Endothelial cell of umbilical vein (primary cell): ENCODE measurements around the gene ANKDD1B. TPM values are rescaled to one million over a fixed set of nuclear protein-coding genes. Genes with fewer than 3 reads are reported as not detected.
A peak's percentile ranks its signal among the peaks of the same experiment; 100 is the strongest.

Source experiments
- BruUV-seq: library from RNA; stranded (reverse); fragments of 400-500 nt; replicated peaks from 2 replicates; lab custom pipeline; 2021; lab: Mats Ljungman, UMichigan
- CTCF ChIA-PET: fragments of 300-600, 350-600 bp; sonication (Branson Sonifier 250); formaldehyde crosslinking; loops from one replicate; lab custom pipeline; 2021; ENCODE audit warnings: antibody characterized with exemption, inconsistent platforms; lab: Charles Lee
- POLR2A ChIA-PET: fragments of 300-600, 350-600 bp; sonication (Branson Sonifier 250); formaldehyde crosslinking; loops from one replicate; lab custom pipeline; 2021; ENCODE audit warnings: antibody characterized with exemption, inconsistent platforms; lab: Charles Lee
- DNase-seq: peaks from one replicate; pipeline ENCODE4 v3.0.0-alpha.2; 2011; ENCODE audit warnings: low read depth, low spot score
- FAIRE-seq: peaks from 2 replicates; lab custom pipeline; 2011; peaks lifted over from hg19 to GRCh38; lab: Jason Lieb, UNC
- H2AFZ ChIP-seq: 2 replicates; pipeline ENCODE4 v1.6.0; 2012; ENCODE audit warnings: low read depth, low read length, control low read depth, inconsistent platforms
- H3K27ac ChIP-seq: 2 replicates; pipeline ENCODE4 v1.5.1; 2011; ENCODE audit warnings: low read depth, mild to moderate bottlenecking, control low read depth, low read length, moderate library complexity; ENCODE audit not compliant: insufficient read depth
- H3K27me3 ChIP-seq, 2 experiments: 2 replicates each; pipeline versions ENCODE4 v1.6.0 to v1.6.1; 2011; ENCODE audit warnings: low read length in 2 of 2, mixed read lengths in 1 of 2; ENCODE audit not compliant: control insufficient read depth in 2 of 2, insufficient read depth in 2 of 2
- H3K36me3 ChIP-seq, 2 experiments: 2 replicates in 1 of 2; 3 replicates in 1 of 2; pipeline ENCODE4 v1.5.1; 2011; ENCODE audit warnings: low read length in 2 of 2, mild to moderate bottlenecking in 1 of 2, moderate library complexity in 1 of 2; ENCODE audit not compliant: control insufficient read depth in 2 of 2, insufficient read depth in 2 of 2; ENCODE audit errors: extremely low read depth in 1 of 2
- H3K4me1 ChIP-seq: 3 replicates; pipeline ENCODE4 v1.5.1; 2011; ENCODE audit warnings: mild to moderate bottlenecking, low read length; ENCODE audit not compliant: control insufficient read depth, insufficient read depth; ENCODE audit errors: extremely low read depth
- H3K4me2 ChIP-seq: 2 replicates; pipeline ENCODE4 v1.6.1; 2011; ENCODE audit warnings: low read length, control low read depth, mixed read lengths; ENCODE audit not compliant: insufficient read depth
- H3K4me3 ChIP-seq, 3 experiments: fragments of 200-600 bp in 1 of 3; sonication (generic), shearing (Covaris generic) in 1 of 3; replicated peaks in 1 of 3; 2 replicates each; pipeline ENCODE4 v1.5.1; 2011 to 2016; ENCODE audit warnings: control low read depth in 3 of 3, low read length in 3 of 3, mild to moderate bottlenecking in 2 of 3, inconsistent platforms in 1 of 3, low read depth in 1 of 3, moderate library complexity in 1 of 3; ENCODE audit not compliant: insufficient read depth in 1 of 3
- H3K79me2 ChIP-seq: 2 replicates; pipeline ENCODE4 v1.6.0; 2012; ENCODE audit warnings: low read length, inconsistent platforms; ENCODE audit not compliant: control insufficient read depth, insufficient read depth
- H3K9ac ChIP-seq: replicated peaks from 2 replicates; pipeline ENCODE3; 2011; ENCODE audit warnings: low read length, control low read depth; ENCODE audit not compliant: insufficient read depth; ENCODE audit errors: extremely low read depth
- H3K9me1 ChIP-seq: replicated peaks from 3 replicates; pipeline ENCODE4 v1.6.0; 2011; ENCODE audit warnings: mild to moderate bottlenecking, low read length; ENCODE audit not compliant: control insufficient read depth, insufficient read depth; ENCODE audit errors: extremely low read depth
- H3K9me3 ChIP-seq: replicated peaks from 2 replicates; pipeline ENCODE4 v1.5.1; 2012; ENCODE audit warnings: low read length, inconsistent platforms; ENCODE audit not compliant: control insufficient read depth, insufficient read depth
- H4K20me1 ChIP-seq: replicated peaks from 2 replicates; pipeline ENCODE3; 2011; ENCODE audit warnings: mild to moderate bottlenecking, low read length; ENCODE audit not compliant: control insufficient read depth, insufficient read depth; ENCODE audit errors: extremely low read depth
- CTCF ChIP-seq, 2 donors: IDR thresholded peaks; 1 replicate in 1 of 2; 2 replicates in 1 of 2; pipeline ENCODE4 v1.5.1; 2011; ENCODE audit warnings: low read length in 2 of 2, mild to moderate bottlenecking in 2 of 2, moderate library complexity in 2 of 2, control low read depth in 1 of 2, inconsistent platforms in 1 of 2, low read depth in 1 of 2; ENCODE audit not compliant: insufficient read depth in 1 of 2; ENCODE audit errors: extremely low read depth in 1 of 2
- EZH2 ChIP-seq: IDR thresholded peaks from 2 replicates; pipeline ENCODE4 v1.6.1; 2012; ENCODE audit warnings: borderline replicate concordance, low read depth, mild to moderate bottlenecking, moderate library complexity, low read length, inconsistent platforms; ENCODE audit not compliant: severe bottlenecking
- FOS ChIP-seq: IDR thresholded peaks from 2 replicates; pipeline ENCODE4 v1.6.1; 2011; ENCODE audit warnings: mild to moderate bottlenecking, low read length, moderate library complexity, borderline replicate concordance; ENCODE audit not compliant: insufficient read depth
- GATA2 ChIP-seq: IDR thresholded peaks from 2 replicates; pipeline ENCODE4 v1.7.0; 2011; ENCODE audit warnings: low read depth, mild to moderate bottlenecking, moderate library complexity, mixed read lengths, low read length; ENCODE audit not compliant: insufficient read length, insufficient read depth
- JUN ChIP-seq: IDR thresholded peaks from 2 replicates; pipeline ENCODE4 v1.6.1; 2011; ENCODE audit warnings: borderline replicate concordance, low read depth; ENCODE audit not compliant: insufficient read length, insufficient read depth
- MYC ChIP-seq: IDR thresholded peaks from one replicate; pipeline ENCODE4 v1.6.1; 2011; ENCODE audit warnings: mild to moderate bottlenecking, low read depth, low read length
- POLR2A ChIP-seq: IDR thresholded peaks from 2 replicates; pipeline ENCODE4 v1.6.1; 2012; ENCODE audit warnings: low read depth, mild to moderate bottlenecking, control low read depth, low read length
- POLR2AphosphoS5 ChIP-seq: IDR thresholded peaks from 2 replicates; pipeline ENCODE4 v1.6.1; 2012; ENCODE audit warnings: low read depth, mild to moderate bottlenecking, control low read depth, low read length, moderate library complexity; ENCODE audit not compliant: insufficient read depth
- dilution Hi-C: fragments of 300-500 bp; cut with MboI; formaldehyde crosslinking; loops from one replicate; pipeline ENCODE4 v1.15.0; 2019; ENCODE audit warnings: low sequenced_read_pairs; ENCODE audit not compliant: extremely low pct_ligation_motif_present
- intact Hi-C: fragments of 100-400 bp; cut with micrococcal nuclease; formaldehyde crosslinking; loops from one replicate; pipeline ENCODE4 v1.10.0; 2022
- polyA plus RNA-seq, 4 experiments: library from polyadenylated mRNA; depleted of rRNA in 3 of 4; stranded (reverse) in 3 of 4; unstranded in 1 of 4; fragments of >200 nt; gene quantifications; 2 replicates each; pipeline versions ENCODE4 v1.2.1 to v1.2.3, GENCODE V29; 2011 to 2012; ENCODE audit warnings: missing spikeins in 1 of 4
- total RNA-seq: library from RNA; stranded (reverse); gene quantifications from 2 replicates; pipeline ENCODE4 v1.2.3, GENCODE V29; 2021
- TF ChIP-seq, protein P1 (sequence below): IDR thresholded peaks from 2 replicates; pipeline ENCODE4 v1.6.1; 2011; ENCODE audit not compliant: insufficient read depth, insufficient read length

Gene ANKDD1B
- total and polyA plus RNA-seq, 2 donors (not counting 3 experiments of a cell fraction or from before 2014, with no cell fraction given), result 0.15 to 0.71 TPM

GRCh38 chr5:75668977-75669689, 57.9 kb downstream of the ANKDD1B start:
- intact Hi-C loops (loop anchor here (1.0 to 5.0 kb wide), 3 partner anchors 58 to 617 kb away; partner anchors contain the start of genes ANKDD1B, CERT1, GCNT4 and POLK), dilution Hi-C loops (no loop called here)
- POLR2A ChIA-PET, result no interaction called here
- H3K27me3 ChIP-seq, result no peaks in the 10 kb centered on the region
- FAIRE-seq (peak; percentile 91), DNase-seq (peak; percentile 95)
- H3K27ac ChIP-seq, result peak overlapping the region; percentile 71
- H3K9me3 ChIP-seq, result no peaks in the 10 kb centered on the region
- H3K9me1 ChIP-seq, result no peaks in the 10 kb centered on the region
- H3K9ac ChIP-seq, result peak overlapping the region; percentile 12
- TF ChIP-seq JUN, result peak; percentile 81
- TF ChIP-seq POLR2AphosphoS5, result peak; percentile 93
- peak; percentile 90 for TF ChIP-seq FOS
- no peak for TF ChIP-seq MYC
- peak; percentile 57 for TF ChIP-seq POLR2A
- TF ChIP-seq, protein P1, sequence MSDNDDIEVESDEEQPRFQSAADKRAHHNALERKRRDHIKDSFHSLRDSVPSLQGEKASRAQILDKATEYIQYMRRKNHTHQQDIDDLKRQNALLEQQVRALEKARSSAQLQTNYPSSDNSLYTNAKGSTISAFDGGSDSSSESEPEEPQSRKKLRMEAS, result no peak
- no peak for TF ChIP-seq EZH2
- no peak for TF ChIP-seq CTCF (IDR thresholded peaks at IDR 0.05; ENCODE audit: extremely low read depth in 1 of 2, insufficient read depth in 1 of 2, low read depth in 1 of 2, low read length in 2 of 2)
- peak; percentile 95 for TF ChIP-seq GATA2
- H3K36me3 ChIP-seq, result no peaks in the 10 kb centered on the region
- peak overlapping the region; percentile 20 for H2AFZ ChIP-seq
- no peaks in the 10 kb centered on the region for H4K20me1 ChIP-seq
- H3K4me1 ChIP-seq, result peaks cover 23% of the 10 kb centered on the region
- no peaks in the 10 kb centered on the region for H3K79me2 ChIP-seq
- no TSS peak for BruUV-seq
- peak overlapping the region; percentile 66 for H3K4me2 ChIP-seq
- CTCF ChIA-PET, result interaction anchor here (0.9 to 1.5 kb wide), 9 partner anchors 9 to 161 kb away, joined by 3 to 19 read pairs (median 4); partner anchors contain the start of genes CERT1 and POLK
- H3K4me3 ChIP-seq, result peak overlapping the region in 1 of 3 experiments; percentile 38
